Inferior parietal cortex (tissue), 1 donor: Measurements from ENCODE around the gene KRT82.
"Not testable (repeated sequence)": the region's sequence is repeated elsewhere in the genome, so short reads cannot be mapped to it uniquely, and the experiment has no call there.

ENCODE experiments used
- DNase-seq: peaks from one replicate; pipeline ENCODE4 v3.0.0-alpha.2; 2016; ENCODE audit errors: extremely low spot score

Gene KRT82

DNA sequence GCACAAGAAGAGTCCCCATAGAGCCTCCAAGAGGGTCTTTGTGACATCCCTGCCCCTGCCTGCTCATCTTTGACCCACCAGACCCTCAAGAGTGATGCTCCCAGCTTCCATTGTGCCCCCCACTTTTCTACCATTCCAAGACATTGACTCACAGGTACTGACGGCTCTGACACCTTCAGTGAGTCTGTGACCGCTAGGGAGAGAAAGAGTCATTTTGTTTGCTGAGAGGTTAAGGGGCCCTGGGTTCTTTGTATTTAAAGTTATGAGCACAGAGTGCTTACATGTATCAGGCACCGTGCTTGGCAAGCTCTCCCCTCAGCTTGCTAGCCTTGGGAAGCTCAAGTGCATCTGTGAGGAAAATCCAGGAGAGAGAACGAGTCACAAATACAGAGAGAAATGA lies 7.1 kb upstream of the KRT82 start:
- DNase-seq, result no peak

DNA sequence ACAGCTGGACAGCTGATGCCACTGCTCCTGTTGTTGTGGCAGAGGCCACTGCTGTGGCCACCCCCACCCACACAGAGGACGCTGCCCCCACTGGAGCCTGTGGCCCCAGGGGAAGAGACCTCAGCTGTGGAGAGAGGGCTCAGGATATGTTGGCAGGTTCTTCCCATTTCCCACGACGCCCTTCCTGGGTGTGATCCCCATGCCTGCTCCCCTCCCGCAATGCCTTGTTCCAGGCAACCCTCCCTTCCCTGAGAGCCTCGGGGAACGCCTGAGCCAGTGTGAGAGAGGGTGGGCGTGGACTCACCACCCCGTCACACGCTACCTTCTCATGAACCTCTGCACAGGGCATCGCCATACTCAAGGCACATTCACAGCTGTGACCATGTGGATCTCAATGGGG lies 5.7 kb upstream of the KRT82 start:
- DNase-seq, result no peak

DNA sequence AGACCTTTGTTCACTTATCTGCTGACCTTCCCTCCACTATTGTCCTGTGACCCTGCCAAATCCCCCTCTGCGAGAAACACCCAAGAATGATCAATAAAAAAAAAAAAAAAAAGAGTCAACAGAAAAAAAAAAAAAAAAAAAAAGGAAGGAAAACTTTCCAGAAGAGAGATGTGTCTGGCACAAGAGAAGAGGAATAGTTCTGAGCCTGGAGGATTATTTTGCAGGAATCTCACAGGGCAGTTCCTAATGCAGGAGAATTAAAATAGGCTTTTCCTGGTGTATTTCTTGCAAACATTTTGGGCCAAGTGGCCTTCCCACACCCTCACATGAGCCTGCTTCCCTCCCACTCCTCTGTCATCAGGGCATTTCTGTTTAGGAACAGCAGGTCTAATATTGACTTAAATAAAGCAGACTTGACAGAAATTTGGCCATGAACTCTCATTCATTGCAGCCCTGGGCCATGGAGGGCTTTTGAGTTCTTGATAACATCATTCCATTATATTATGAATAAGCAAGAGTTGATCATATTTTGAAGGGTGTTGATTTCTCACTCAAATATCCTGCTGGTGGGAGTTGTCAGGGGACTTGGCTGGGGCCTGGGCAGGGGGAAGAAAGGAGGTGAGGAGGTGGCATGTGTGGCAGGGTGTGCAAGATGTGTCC lies 4.6 kb upstream of the KRT82 start:
- DNase-seq, result not testable (repeated sequence)

DNA sequence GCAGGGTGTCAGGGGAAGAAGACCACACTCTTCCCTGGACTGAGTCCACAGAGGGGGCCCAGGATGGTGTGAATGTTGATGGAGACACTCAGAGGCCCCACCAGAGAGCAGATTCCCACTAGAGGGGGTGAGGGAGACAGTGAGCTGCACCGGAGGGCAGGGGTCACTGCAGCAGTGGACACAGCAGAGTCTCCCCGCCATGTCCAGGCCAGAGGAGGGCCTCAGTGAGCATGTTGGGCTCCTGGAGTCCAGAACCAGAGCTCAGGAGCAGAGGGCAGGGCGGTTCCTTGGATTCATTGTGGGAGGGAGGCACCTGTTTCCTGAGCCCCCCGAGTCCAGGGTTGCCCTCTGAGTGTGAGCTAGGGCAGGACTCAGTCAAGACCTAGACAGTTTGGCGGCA lies 1.8 kb upstream of the KRT82 start:
- no peak for DNase-seq

DNA sequence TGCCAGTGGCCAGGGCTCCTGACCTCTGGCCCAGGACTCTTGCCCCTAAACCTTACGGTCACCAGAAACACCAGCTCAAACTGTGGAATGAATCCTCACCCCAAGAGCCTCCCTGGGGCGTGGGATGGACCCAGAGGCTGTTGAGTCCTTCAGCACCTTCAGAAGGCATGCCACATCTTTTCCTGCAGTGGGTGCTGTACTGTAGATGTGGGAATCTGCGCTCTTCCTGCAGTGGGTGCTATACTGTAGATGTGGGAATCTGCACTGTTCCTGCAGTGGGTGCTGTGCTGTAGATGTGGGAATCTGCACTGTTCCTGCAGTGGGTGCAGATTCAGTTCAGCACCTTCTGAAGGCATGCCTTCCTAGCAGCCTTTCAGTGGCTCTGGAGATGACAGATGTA lies 1.2 kb downstream of the KRT82 start:
- DNase-seq, result no peak

DNA sequence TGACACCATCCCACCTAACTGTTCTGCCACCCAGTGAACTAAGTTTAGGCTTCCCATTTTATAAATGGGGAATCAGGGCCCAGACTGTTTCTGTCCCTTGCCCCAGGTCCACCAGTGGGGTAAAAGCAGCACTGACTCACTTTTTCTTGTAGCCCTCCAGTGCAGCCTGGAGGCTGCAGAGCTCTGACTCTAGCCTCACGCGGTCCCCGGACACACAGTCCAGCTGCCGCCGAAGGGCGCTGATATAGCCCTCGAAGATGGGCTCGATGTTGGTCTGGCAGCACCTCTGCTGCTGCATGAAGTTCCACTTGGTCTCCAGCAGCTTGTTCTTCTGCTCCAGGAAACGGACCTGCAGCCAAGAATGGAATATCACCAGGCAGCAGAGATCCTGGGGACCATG lies 2.6 kb downstream of the KRT82 start:
- no peak for DNase-seq

DNA sequence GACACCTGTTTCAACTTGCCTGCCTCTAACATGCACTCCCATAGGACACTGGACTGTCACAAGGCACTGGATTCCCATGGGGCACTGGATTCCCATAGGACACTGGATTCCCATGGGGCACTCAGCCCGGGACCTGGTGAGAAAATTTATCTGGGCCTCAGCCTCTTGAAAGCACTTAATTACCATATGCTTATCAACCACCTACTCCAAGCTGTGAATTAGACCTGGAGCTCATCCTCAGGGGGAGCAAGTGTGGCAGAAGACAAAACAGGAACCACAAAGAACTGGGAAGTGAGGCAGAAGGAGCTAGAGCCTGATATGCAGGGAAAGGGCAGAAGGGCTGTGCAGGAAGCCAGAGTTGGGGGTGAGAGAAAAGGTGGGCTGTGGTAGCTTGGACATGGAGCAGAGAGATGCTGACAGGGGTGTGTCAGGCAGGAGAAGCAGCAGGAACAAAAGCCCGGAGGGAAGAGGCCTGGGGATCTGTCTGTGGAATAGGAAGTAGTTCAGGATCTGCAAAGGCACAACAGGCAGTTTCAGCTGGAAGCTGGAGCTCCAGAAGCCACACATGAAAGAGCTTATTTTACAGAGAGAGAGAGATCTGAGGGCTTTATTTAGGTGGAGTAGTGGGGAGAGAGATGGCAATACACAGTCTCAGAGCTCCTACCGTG lies 3.1 kb downstream of the KRT82 start:
- no peak for DNase-seq

DNA sequence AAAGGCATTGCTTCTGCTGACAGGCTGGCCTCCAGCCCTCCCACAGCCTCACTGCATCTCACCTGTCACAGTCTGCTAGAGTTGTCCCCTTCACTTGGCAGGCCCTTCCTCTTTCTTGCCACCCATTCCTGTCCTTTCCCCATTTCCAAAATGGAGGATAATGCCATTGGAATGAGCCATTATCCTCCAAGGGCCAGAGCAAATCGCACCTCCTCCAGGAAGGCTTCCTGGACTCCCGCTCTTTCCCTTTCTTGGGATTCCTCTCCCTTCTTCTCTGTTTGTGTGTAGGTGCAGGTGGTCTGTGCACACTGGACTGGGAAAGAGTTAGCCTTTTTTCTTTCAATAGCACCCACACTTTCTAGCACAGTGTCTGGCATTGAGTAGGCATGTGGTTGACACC lies 3.8 kb downstream of the KRT82 start:
- DNase-seq, result no peak

DNA sequence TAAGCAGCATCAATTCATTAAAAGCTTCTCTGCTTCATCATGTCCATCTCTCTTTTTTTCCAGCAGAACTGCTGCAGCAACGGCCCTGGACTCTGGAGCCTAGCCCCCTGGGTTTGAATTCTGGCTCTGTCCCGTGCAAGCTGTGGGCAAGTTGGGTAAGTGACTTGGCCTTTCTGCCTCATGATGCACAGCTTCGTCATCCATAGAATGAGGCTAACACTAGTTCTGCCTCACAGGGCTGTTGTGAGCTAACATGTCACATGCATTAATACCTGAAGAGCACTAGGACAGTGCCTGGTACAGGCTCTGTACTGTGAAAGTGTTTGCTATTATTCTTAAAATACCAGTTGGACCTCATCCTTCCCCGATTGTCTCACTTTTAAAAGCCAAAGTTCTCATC lies 4.2 kb downstream of the KRT82 start:
- DNase-seq, result no peak

DNA sequence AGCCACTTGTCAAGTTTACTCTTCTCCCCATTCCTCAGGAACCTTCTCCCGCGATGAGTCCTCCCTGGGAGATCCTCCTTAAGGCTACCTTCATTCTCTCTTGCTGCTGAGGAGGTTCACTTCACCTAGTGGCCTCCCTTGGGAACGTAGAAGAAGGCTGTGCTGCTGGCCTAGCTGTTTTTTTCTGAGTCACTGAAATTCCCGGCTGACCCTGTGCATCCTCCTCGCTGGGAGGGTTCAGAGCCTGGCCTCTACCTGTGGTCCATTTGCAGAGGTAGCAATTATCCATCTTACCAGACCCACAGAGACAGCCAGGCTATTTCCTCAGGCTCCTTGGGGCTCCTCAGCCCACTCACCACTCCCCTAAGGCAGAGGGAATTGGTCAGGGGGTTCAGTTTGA lies 4.6 kb downstream of the KRT82 start:
- no peak for DNase-seq

DNA sequence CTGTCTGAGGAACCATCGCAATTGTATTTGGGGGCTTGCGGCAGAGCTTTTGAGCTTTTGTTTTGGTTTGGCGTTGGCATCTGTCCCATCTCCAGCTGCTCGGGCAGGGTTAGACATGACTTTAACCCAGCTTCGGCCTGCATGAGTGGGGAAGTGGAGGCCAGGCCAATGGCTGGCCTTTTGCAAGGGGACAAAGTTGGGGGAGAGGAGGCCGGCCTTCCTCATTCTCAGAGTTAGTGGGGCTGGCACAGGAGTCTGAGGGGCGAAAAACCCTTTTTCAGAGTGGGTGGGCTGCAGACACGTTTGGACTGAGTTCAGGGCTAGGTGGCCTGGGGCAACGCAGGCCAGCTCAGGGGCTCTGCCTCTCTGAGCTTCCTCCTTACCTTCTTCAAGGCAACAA lies 5.2 kb downstream of the KRT82 start:
- no peak for DNase-seq

DNA sequence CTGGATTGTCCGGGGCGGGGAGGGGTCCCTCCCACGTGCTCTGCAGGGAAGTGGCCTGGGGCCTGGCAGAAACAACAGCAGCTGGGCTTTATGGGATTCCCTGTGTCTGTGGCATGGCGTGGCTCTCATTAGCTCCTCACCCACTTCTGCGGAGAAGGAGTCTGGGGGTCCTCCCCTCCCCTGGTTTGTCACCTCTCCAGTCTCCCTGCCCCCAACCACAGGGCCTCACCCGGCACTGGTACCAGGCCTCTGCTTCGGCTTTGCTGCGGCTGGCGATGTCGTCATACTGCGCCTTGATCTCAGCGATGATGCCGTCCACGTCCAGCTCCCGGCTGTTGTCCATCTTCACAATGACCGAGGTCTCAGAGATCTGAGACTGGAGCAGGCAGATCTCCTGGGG lies 6.4 kb downstream of the KRT82 start:
- no peak for DNase-seq

DNA sequence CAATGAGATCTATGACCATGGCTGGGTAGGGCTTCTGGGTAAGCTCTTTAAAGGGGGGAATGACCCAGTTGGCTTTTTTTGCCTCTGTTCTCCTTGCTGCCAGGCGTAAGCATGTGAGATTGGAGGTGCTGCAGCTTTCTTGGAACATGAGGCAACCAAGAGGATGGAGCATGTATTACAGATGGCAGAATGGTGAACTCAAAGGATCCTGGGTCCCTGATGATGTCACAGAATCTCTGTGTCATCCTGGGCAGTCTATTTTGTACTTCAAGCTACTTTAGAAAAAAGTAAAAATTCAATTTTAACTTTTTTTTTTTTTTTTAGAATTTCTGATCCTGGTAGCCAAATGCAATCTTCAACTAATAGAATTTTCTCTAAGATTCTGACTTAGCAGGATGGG lies 8.0 kb downstream of the KRT82 start:
- no peak for DNase-seq

DNA sequence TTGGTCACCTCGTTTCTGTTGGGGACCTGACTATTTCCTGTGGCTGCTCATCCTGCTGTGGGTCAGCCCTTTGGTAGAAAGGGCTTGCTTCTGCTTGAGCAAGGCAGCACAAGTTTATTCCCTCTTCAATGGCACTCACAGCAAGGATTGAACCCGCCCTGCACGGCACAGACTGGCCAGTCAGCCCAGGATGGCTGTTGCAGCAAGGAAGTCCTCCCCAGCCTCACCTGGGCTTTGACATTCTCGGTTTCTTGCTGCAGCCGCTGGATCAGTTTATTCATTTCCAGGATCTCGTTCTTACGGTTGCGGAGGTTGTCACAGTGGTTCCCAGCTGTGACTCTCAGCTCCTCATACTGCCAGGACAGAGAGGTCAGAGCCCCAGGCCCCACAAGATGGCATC lies 9.5 kb downstream of the KRT82 start:
- DNase-seq, result no peak

DNA sequence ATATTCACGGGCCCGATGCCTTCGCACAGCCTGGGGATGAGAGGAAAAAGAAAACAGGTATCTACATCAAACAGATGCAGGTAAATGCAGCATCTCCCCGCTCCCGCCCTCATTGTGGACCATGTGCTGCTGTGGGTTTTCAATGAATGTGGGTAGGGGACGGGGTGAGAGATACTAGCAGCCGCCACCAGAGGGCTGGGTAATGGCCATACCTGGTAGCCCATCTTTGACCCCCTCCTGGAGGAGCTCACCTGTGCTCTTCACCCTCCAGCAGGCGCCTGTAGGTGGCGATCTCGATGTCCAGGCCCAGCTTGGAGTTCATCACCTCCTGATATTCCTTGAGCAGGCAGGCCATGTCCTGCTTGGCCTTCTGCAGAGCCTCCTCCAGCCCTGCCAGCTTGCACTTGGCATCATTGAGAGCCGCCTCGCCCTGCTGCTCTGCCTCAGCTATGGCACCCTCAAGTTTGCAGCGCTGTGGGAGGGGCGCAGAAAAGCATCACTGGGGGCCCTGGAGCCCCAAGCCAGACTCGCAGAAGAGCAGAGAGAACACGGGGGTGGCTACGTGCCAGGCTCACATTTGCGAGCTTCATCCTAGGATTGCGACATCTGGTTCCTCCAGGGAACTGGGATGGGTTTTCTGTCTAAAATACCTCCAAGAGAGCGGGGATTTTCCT lies 10.2 kb downstream of the KRT82 start:
- no peak for DNase-seq

DNA sequence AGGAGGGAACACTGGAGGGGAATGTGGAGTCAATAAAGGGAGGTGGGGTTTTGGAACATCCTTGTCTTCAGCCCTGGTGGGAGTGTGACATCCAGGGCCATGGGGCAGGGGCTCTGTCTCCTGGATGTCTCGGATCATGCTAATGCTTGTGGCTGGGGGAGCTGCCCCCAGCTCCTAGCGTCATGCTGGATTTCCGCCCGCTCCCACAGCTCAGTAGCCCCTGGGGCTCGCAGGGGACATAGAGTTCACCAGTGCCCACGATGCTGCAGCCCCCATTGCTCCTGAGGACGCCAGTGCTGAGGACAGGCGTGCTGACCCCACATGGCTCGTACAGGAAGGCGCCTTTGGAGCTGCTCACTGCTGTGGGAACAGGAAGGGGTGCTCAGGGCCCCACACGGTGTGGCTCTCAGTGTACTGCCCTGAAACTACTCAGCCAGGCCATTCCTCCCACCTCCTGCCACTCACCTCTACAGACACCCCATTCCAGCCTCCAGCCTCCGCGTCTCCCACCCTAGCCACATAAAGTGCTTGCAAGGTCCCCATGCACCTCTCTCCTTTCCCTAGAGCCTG lies 11.2 kb downstream of the KRT82 start:
- no peak for DNase-seq

DNA sequence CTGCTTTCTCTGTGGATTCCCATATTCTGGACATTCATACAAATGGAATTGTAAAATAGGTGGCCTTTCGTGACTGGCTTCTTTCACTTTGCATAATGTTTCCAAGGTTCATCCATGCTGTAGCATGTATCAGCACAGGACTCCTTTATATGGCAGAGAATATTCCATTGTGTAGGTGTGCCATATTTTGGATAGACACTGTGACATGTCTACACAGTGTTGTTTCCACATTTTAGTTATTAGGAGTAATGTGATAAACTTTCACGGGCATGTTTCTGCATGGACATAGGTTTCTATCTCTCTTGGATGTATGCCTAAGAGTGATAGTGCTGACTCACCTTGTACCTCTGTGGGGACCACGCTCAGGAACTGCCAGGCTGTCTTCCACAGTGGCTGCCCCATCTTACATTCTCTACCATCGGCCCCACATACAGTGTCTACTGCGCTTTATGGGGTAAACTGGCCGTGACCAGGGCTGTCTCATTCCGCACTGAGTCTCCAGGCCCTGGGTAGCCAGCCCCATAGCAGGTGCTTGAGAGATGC lies 13.6 kb downstream of the KRT82 start:
- no peak for DNase-seq

DNA sequence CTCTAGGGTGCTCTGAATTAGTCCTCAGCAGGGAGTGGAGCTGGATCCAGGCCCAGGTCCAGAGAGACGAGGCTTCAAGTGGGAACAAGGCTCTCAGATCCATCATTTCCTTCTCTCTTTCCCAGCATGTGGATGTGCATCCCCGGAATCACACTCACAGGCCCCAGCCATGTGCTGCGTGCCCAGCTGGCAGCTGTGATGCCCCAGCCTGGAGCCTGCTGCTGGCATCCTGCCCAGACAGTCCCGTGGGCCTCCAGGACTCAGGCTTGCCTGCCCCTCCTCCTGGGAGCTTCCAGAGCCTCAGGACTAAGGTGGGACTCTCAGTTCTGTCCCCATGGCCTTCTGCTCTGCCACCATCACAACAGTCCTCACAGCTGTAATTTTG lies 14.5 kb downstream of the KRT82 start:
- peak; percentile 62 for DNase-seq

DNA sequence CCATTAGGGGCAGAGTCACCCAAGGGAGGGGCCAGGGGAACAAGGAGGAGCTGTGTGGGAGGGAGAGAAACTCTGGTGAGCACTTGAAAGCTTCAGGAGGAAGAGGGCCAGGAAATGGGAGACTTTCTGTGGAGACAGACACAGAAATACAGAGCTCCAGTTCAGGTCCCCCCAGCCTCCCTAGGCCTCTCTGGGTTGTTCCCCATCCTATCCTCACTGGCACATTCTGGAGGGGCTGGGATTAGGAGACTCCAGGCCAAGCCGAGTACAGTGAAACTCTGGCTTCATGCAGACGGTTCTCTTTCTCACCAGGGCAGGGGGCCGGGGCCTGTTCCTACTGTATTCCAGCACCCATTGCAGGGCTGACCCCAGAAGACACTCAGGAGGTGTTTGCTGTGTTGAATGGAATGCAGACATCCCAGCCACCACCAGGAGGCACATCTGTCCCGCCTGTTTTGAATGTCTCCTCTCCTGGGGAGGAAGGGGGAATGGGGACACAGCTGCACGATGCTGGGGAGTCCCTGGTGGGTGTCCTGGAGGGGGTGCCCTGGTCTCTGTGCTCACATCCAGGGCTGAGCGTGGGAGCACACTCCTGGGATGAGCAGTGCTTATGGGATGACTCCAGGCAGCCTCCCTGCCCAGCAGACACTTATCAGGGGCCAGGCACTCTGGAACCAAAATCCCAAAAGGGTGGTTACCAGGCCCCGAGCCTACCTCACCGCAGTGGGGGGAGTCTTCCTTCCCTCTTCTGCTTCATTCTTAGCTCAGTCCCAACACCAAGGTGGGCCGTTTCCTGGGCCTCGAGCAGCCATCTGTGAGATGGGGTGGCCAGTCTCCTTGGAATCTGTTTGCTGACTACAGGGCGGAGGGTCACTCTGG lies 15.2 kb downstream of the KRT82 start:
- DNase-seq, result no peak

DNA sequence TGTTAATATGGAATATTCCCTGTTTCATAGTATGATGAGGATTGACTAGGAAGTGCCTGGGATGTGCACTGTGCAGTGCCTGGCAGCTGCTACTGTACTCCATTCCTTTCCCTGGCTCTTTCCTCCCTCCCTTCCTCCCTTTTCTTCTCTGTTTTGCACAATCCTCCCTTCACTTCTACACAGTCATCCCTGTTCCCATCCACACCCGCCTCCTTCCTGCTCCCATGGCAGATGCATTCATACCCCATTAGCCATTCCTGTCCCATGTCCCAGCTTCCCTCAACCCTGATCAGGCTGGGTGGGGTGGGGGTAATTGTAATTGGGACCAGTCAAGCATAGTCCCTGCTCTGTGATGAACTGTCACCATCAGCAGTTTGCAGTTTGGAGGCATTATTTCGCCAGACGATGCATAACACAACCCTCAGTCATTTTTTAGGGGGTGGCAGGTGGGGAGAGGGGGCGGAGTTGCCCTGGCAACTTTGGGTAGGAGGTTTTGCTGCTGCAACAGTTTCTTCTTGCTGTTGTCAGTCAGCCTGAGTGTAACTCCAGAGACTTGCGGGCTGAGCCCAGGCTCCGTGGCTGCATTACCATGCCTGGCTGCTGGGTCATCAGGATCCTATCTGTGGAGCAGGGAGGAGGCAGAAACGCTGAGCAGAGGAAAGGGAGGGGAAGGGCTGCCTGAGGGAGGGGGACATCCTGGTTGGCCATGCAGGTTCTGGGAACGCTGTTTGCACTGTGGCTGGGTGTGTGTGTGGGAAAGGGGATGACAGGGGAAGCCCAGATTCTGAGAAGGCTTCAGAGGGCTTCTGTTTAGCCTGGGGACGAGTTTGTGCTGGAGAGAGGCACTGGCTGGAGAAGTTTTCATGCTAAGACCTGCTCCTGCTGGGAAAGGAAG lies 16.6 kb downstream of the KRT82 start:
- DNase-seq, result no peak

DNA sequence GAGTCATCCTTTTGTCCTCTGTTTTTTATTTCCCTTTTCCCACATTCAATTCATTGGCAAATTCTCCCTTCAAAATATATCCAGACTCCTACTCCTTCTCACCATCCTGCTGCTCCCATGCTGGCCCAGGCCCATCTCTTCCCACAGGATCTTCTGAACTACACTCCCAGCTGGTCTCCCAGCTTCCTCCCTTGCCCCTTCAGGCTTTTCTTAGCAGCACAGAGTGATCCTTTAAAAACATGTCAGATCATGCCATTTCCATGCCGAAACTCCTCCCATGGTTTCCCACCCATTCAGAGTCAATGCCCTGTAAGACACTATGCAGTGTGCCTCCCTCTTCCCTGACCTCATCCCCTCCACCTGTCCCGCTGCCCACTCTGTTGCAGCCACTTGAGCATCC lies 18.3 kb downstream of the KRT82 start:
- DNase-seq, result no peak
